ENCODE measurements around the gene DUOXA1.
"Not testable (repeated sequence)": the region's sequence is repeated elsewhere in the genome, so short reads cannot be mapped to it uniquely, and the experiment has no call there.

DUOXA1 gene

DNA sequence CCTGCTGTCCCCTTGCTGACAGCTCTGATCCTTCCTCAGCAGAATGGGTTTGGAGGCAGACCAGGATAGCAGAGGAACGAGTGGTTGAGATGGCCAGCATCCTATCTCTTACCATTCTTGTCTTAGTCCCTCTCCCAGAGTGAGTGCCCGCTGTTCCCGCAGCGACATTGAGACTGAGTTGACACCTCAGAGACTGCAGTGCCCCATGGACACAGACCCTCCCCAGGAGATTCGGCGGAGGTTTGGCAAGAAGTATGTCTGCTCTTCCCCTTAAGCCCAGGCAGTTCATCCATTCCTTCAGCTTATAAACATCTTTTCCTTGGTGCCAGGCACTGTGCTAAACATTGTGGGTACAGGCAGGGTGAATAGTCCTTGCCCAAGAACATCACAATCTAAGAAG, 21.3 kb upstream of the DUOXA1 start:
- no peak for DNase-seq (ENCODE audit: low spot score)

DNA sequence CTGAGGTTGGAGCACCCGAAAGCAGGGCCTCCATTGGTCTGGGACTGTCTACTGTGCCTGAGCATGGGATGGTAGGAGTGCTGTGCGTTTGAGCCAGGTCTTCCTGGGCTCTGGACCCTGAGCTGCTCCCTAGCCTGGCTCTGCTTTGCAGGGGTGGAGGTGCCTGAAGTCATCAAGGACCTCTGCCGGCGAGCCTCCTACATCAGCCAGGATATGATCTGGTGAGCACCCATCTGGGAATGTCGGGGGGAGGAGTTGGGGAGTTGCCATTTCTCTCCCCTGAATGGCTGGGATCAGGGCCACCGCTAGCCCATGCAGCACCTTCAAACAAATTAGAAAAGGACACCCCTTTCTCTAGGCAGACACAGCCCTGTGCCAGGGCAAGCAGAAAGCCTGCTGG, 20.8 kb upstream of the DUOXA1 start:
- DNase-seq (ENCODE audit: low spot score): no peak

DNA sequence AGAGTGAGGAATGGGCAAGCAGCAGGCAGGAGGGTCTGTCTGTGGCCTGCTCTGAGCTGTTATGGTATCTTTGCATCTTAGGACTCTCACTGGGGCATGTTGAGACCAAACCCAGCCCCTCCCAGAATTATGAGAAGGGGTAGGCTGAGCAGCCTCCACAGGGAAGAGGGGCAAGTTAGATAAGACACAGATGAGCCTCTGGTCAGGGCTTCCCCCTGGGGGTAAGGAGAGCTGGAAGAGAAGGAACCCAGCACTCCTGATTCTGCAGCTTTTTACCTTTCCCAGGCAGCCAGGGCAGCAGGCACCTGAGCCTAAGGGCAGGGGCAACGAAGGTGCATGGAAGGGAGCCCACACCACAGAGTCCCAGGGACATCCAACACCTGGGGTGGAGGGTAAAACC, 19.4 kb upstream of the DUOXA1 start:
- no peak for DNase-seq (ENCODE audit: low spot score)

DNA sequence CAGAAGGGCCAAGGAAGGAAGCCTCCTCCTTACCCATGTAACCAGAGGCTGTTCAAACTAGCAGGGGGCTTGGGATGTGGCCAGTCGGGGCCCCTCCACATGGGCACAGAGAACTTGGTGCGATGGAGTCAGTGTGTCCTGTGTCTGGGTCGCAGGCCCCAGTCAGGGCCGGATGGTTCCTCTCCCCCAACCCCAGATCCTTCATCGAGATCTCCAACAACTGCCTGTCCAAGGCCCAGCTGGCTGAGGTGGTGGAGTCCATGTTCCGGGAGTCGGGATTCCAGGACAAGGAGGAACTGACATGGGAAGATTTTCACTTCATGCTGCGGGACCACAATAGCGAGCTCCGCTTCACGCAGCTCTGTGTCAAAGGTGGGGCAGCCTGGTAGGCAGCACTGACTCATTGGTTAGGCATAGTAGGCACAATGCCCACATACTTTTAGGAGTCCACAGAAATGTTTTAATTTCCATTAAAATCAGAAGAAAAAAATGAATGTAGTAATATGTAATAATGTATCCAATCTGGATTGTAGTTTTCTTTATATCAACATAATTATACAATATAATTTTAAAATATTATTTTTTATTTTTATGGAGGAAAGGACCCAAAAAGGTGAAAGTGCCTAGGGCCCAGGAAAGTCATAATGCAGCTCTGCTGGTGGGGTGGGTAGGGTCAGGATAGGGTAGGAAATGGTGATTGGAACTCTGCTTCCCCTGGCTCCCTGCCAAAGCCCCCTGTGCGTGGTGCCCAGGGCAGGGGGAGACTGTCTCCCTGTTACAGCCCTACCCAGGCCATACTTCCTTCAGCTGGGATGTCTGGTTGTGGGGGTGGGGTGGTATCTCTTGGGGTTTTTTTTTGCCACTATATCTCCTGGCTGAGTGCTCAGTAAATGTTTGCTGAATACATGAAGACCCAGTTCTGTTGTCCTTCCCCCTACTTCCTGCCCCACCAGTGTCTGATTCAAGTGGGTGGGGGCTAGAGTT, 18.7 kb upstream of the DUOXA1 start:
- DNase-seq (ENCODE audit: low spot score): no peak

DNA sequence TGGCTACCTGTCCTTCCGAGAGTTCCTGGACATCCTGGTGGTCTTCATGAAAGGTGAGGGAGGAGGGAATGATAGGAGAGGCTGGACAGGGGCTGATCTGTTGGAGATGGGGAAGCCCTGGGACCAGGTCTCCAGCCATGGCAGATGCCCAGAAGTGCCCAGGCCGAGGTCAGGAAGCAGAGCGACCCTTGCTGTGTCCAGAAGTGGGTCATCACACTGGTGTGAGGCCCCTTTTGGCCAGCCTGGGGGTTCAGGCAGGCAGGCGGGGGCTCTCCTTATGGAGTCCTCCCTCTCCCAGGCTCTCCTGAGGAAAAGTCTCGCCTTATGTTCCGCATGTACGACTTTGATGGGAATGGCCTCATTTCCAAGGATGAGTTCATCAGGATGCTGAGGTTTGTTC, 17.9 kb upstream of the DUOXA1 start:
- no peak for DNase-seq (ENCODE audit: low spot score)

DNA sequence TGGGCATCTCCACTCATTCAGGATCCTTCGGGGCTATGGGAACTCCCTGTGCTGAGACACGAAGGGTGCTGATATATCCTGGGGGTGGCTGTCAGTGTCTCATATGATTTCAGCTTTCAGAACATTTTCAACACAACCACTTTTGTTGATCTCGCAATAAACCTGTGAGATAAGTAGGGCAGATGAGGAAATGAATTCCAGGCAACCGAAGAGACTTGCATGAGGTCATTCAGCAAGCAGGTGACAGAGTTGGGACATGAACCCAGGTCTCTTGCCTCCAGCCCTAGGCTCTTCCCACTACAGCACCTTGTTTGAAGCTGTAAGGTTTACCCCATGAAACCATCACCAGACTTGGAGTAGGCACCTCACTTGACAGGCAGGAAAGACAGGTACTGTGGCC, 16.7 kb upstream of the DUOXA1 start:
- no peak for DNase-seq (ENCODE audit: low spot score)

DNA sequence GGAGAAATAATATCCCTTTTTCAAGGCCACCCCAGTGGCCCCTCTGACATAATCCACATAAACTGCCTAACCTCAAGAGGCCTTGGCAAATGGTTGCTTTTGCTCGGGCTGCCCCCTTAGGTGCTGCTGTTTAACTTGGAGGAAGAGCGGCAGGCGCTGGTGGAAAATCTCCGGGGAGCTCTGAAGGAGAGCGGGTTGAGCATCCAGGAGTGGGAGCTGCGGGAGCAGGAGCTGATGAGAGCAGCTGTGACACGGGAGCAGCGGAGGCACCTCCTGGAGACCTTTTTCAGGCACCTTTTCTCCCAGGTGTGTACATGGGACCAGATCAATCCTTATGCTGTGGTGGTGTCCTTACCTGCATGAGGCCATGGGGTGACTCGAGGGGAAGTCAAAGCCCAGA, 15.1 kb upstream of the DUOXA1 start:
- no peak for DNase-seq (ENCODE audit: low spot score)

DNA sequence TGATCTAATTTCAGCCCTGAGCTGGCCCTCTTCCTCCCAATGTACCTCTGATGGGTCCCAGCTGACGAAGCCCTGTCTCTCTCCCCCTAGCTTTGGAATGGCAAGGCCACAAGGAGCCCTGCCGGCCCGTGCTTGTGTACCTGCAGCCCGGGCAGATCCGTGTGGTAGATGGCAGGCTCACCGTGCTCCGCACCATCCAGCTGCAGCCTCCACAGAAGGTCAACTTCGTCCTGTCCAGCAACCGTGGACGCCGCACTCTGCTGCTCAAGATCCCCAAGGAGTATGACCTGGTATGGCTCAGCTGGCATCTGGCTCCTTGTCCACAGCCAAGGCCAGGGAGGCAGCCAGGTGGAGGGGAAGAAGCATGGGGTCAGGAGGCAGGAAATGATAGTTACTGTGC, 14.3 kb upstream of the DUOXA1 start:
- DNase-seq (ENCODE audit: low spot score): no peak

DNA sequence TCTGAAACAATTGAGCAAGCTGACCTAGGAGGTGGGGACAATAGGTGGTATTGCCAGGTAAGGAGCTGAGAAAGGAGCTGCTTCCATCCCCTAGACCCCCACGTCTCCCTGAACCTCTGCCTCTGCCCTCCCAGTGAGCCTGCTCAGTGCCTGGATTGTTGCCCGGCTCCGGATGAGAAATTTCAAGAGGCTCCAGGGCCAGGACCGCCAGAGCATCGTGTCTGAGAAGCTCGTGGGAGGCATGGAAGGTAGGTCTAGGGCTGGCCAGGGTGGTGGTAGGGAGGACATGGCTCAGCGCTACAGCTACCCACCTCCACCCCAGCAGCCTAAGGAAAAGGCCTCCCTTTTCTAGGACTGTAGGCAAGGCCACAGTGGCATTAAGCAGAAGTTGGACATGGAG, 13.4 kb upstream of the DUOXA1 start:
- no peak for DNase-seq (ENCODE audit: low spot score)

DNA sequence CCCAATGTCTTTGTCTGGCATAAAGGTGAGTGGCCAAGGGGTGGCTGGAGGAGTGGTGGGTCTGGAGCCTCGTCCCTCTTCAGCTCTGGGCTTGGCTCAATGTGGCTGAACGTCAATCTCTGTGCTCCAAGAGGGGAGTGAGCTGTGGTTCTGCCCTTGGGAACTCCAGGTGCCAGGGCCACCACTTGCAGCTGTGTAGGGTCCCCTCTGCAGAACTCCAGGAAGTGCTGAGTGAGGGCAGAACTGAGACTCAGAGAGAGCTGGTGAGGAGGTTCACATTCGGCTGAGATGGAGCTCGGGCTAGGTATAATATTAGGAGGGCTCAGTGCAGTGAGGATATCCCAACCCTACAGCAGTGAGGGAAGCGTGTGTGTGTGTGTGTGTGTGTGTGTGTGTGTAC, 11.7 kb upstream of the DUOXA1 start:
- no peak for DNase-seq (ENCODE audit: low spot score)

DNA sequence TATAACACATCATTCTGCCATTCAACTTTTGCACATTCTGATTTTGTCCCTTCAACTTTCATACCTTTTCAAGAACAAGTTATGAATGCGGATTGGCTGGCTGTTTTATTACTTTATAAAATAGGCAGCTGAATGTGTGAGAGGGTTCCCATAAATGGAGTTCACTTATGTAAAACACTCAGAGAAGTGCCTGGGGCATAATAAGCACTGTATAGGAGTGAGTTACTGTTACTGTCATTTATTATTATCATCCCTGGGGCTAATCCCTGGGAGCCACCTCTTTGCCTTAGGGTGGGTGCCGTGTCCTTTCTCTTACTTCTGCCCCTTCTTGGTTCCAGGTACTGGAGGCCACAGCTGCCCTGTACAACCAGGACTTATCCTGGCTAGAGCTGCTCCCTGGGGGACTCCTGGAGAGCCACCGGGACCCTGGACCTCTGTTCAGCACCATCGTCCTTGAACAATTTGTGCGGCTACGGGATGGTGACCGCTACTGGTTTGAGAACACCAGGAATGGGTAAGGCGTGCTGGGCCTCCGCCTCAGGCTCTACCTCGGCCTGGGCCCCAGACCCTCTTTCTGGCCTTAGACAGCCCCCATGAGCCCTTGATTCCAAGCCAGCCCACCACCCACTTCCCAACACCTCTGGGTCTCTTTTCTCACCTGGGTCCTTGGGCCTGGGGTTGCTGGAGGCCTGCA, 11.0 kb upstream of the DUOXA1 start:
- no peak for DNase-seq (ENCODE audit: low spot score)

DNA sequence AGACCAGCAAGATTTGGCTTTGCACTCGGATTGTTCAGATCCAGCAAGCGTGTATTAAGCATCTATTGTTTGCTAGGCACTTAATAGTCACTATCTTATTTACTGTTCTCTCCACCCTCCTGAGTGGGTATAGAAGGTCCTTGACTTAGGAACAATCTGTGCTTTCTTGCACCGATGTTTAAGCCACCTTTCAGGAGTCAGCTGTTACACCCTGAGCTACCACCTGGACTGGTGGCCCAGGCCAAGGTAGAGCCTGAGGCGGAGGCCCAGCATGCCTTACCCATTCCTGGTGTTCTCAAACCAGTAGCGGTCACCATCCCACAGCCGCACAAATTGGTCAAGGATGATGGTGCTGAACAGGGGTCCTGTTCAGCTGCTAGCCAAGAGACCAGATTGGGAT, 10.1 kb upstream of the DUOXA1 start:
- DNase-seq (ENCODE audit: low spot score): no peak

DNA sequence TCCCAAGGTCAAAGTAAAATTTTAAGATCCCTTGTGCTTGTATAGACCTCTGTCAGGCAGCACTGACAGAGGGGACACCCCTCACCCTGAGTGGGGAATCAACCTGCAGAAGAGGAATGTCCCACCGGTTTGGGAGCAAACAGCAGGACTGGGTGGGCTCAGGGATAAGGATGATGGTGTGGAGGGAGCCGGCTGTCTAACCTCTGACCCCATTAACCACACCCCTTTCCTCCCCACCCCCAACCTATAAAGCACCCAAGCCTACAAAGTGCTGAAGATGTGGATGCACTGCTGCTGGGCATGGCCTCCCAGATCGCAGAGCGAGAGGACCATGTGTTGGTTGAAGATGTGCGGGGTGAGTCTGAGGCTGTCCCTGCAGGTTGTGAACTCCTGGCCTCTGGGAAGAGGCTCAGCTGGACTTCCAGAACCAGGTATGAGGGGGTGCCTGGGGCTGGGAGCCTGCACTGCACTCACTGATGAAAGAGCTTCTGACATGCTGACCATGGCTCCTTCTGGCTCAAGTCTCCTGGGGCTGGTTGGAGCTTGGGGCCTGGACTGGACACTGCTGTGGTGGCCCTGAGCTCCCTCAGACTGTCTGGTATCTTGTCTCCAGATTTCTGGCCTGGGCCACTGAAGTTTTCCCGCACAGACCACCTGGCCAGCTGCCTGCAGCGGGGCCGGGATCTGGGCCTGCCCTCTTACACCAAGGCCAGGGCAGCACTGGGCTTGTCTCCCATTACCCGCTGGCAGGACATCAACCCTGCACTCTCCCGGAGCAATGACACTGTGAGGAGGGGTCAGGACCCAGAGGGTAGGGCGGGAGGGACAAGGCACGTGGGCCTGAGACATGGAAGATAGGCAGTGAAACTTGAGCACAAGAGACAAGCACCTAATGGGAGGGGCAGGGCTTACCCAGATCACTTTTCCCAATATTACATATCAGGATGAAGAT, 9.4 kb upstream of the DUOXA1 start:
- DNase-seq (ENCODE audit: low spot score): no peak

DNA sequence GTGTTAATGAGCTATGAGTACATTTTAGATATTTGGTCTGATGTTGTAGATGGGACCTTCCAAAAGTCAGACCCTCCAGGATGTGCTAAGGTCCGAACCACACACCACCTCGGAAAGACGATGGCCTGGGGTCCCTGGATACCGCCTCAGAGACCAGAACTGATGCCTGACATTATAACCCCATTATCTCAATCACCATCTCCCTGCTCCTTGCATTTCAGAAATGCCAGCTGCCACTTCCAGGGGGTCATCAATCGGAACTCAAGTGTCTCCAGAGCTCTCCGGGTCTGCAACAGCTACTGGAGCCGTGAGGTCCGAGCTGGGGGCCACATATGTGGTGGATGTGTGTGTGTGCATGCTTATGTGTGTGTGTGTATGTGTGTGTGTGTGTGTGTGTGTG, 8.0 kb upstream of the DUOXA1 start:
- DNase-seq (ENCODE audit: low spot score): no peak

DNA sequence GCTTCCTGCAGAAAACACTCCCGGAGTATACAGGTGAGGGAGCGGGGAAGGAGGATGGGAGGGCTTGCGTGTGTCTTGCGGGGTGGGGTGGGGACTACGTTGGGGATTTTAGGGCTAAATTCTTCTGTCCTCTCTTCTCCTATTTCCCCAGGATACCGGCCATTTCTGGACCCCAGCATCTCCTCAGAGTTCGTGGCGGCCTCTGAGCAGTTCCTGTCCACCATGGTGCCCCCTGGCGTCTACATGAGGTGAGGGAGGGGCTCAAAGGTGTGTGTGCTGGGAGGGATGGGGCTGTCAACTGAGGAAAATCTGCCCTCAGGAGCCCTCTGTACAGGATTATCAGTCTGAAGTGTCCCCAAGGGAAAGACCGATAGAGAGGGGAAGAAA, 6.7 kb upstream of the DUOXA1 start:
- DNase-seq (ENCODE audit: low spot score): no peak

DNA sequence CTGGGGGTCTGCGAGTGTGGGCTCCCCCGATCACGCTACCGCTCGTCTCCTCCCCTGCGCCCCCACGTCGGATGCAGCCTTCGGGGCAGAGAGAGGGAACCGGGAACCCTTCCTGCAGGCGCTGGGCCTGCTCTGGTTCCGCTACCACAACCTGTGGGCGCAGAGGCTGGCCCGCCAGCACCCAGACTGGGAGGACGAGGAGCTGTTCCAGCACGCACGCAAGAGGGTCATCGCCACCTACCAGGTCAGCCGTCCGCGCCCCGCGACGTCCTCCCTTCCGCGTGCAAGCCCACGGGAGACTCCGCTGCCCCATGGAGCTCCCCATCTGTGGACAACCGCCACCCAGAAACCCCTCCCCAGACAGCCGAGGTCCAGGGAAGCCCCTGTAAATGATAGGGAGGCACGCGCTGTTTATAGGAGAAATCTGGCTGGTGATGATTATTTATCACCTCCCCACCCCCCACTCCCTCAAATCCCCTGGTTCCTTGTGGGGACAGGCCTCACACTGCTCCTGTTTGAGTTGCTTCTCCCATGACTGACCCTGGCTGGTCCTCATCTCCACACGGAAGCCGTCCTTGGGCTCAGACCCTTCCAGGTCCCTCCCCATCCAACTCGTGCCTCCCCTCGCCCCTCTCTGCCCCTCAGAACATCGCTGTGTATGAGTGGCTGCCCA, 6.2 kb upstream of the DUOXA1 start:
- DNase-seq (ENCODE audit: low spot score): not testable (repeated sequence)

DNA sequence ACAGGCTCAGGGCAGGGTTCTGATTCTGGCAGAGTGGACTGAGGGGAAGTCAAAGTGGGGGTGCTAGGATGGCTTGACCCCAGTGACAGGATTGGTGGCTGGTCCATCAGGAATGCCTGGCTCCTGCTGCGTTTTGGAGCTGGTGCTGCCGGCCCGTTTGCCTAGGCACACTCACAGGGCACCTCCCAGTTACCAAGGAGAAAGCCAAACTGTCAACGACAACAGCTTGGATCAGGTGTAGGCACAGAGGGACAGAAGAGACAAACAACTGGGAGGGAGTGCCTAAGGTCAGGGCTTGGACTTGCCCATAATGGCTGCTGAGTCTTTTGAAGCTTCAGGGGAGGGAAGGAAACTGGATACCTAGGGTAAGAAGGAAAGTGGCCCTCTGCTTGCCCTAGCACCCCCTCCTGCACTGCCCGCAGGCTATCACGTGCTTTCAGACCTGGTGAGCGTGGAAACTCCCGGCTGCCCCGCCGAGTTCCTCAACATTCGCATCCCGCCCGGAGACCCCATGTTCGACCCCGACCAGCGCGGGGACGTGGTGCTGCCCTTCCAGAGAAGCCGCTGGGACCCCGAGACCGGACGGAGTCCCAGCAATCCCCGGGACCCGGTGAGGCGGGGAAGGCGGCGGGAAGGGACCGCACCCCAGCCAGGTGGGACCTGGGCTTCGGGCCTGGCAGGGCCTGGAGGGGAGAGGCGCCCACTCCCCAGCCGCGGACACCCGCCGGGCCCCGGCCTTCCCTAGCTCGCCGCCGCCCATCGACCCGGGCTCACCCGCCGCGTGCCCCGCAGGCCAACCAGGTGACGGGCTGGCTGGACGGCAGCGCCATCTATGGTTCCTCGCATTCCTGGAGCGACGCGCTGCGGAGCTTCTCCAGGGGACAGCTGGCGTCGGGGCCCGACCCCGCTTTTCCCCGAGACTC, 5.3 kb upstream of the DUOXA1 start:
- DNase-seq (ENCODE audit: low spot score): no peak

DNA sequence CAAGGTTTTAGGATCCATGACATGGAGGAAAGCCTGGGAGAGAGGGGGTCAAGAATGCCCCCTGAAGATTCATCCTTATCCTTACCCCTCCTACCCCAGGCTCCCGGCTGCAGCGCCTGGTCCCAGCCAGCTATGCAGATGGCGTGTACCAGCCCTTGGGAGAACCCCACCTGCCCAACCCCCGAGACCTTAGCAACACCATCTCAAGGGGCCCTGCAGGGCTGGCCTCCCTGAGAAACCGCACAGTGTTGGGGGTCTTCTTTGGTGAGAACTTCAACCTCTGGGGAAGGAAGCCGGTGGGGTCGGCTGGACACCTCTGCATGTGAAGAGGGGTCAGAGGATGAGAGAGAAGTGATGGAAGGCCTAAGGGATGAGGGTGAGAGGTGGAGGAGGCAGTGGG, 4.4 kb upstream of the DUOXA1 start:
- no peak for DNase-seq (ENCODE audit: low spot score)

DNA sequence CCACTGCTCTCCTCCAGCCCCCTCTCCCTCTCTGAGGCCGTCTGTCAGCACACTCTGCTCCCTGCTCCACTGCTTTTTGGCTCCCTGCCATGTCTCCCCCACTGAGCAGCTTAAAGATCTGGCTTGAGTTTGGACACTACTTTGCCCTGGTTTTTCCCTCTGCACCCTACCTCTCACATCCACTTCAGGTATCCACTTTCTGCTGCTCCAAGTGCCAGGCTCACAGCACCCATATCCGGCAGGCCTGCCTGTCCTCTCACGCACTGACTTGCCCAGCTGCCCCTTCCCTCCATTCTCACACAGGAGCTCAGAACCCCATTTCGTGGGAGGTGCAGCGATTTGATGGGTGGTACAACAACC, 3.9 kb upstream of the DUOXA1 start:
- DNase-seq (ENCODE audit: low spot score): no peak

DNA sequence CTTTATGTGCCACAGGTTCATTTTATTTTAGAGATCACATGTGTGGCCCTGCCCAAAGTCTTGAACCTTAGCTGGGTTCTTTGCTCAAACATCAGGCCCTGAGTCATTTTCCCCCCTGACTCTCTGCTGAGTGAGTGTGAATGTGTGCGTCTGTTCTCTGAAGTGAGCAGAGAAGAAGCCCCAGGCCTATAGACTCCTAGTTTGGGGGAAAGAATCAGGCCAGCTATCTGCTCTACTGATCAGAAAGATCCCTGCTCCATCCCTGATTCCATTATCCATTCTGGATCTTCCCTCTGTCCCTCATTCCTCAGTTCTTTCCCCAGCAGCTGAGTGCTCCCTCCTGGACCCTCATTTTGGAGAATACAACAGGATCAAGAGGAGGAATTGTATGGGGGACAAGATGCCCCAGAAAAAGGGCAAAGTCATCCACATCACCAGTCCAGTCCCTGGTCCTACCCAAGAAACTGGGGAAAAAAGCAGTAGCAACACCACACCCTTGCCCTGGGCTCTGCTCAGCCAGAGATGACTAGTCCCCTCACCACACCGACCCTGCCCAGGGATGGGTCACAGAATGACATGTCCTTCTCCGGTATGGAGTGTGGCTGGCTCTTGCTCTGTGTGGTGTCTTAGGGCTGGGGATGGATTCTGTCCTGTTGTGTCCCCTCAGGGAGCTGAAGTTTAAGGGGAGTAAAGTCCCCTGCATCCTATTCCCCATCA, 3.3 kb upstream of the DUOXA1 start:
- DNase-seq (ENCODE audit: low spot score): no peak
